Upper lobe of left lung (tissue), 6 donors: ENCODE measurements around the gene PTPRG. TPM values are rescaled to one million over a fixed set of nuclear protein-coding genes. Genes with fewer than 3 reads are reported as not detected.

Source experiments
- ATAC-seq, 2 donors: fragments of 200-7000 bp; cut with Tn5 transposase; one replicate each; pipeline ENCODE4 v1.9.1; 2022; ENCODE audit warnings: mild to moderate bottlenecking in 2 of 2, moderate library complexity in 2 of 2; ENCODE audit not compliant: low FRiP score in 2 of 2
- DNase-seq, 2 donors: peaks; one replicate each; pipeline ENCODE4 v3.0.0-alpha.2; 2019 to 2020
- H3K27ac ChIP-seq, 4 donors: fragments of 200-600 bp; sonication (generic); one replicate each; pipeline ENCODE4 v1.5.1; 2016 to 2019
- H3K27me3 ChIP-seq, 4 donors: fragments of 200-600 bp; sonication (generic); one replicate each; pipeline ENCODE4 v1.5.1; 2017 to 2019
- H3K36me3 ChIP-seq, 4 donors: fragments of 200-600 bp; sonication (generic); one replicate each; pipeline ENCODE4 v1.5.1; 2016 to 2019
- H3K4me1 ChIP-seq, 4 donors: fragments of 200-600 bp; sonication (generic); one replicate each; pipeline ENCODE4 v1.5.1; 2018 to 2019
- H3K4me3 ChIP-seq, 4 donors: fragments of 200-600 bp; sonication (generic); one replicate each; pipeline ENCODE4 v1.5.1; 2017 to 2019; ENCODE audit warnings: mild to moderate bottlenecking in 2 of 4, moderate library complexity in 1 of 4
- H3K9me3 ChIP-seq, 4 donors: fragments of 200-600 bp; sonication (generic); one replicate each; pipeline ENCODE4 v1.5.1; 2018 to 2019
- EP300 ChIP-seq, 4 donors: sonication (generic); formaldehyde crosslinking; IDR thresholded peaks; one replicate each; pipeline ENCODE4 v1.5.1; 2017; ENCODE audit warnings: antibody characterized with exemption in 4 of 4, control low read depth in 2 of 4
- POLR2A ChIP-seq, 4 donors: fragments of 450-650 bp; IDR thresholded peaks; one replicate each; pipeline ENCODE4 v1.5.1; 2016 to 2017; ENCODE audit warnings: antibody characterized with exemption in 4 of 4, mild to moderate bottlenecking in 2 of 4
- POLR2AphosphoS5 ChIP-seq, 2 donors: sonication (generic); formaldehyde crosslinking; IDR thresholded peaks; one replicate each; pipeline ENCODE4 v1.5.1; 2017; ENCODE audit warnings: antibody characterized with exemption in 2 of 2
- WGBS, 2 donors: methylation state at CpG; one replicate each; pipeline ENCODE4 v1.1.5; 2017 to 2018; 5-methylcytosine and 5-hydroxymethylcytosine counted together
- total RNA-seq, 6 donors: library from RNA; depleted of rRNA in 4 of 6; stranded (reverse); fragments of >200 nt in 4 of 6; gene quantifications; one replicate each; pipeline versions ENCODE4 v1.1.0 to v1.2.1, GENCODE V29; 2016 to 2021
- TF ChIP-seq, protein P1 (sequence below), 6 experiments: fragments of 450-650 bp in 4 of 6; fragments of 200-600 bp in 2 of 6; sonication (generic) in 2 of 6; IDR thresholded peaks; one replicate each; pipeline ENCODE4 v1.5.1; 2016 to 2019; ENCODE audit warnings: antibody characterized with exemption in 6 of 6
- donor health status: DM: no; HTN: no; CAD: no; lungs with moderate emphysema.
- donor health status: DM: no; HTN: yes; CAD: no; lungs with severe emphysema.

PTPRG gene
- total RNA-seq, 6 donors from 2014 or later = 58.7 to 101 (median 68.8) TPM

DNA sequence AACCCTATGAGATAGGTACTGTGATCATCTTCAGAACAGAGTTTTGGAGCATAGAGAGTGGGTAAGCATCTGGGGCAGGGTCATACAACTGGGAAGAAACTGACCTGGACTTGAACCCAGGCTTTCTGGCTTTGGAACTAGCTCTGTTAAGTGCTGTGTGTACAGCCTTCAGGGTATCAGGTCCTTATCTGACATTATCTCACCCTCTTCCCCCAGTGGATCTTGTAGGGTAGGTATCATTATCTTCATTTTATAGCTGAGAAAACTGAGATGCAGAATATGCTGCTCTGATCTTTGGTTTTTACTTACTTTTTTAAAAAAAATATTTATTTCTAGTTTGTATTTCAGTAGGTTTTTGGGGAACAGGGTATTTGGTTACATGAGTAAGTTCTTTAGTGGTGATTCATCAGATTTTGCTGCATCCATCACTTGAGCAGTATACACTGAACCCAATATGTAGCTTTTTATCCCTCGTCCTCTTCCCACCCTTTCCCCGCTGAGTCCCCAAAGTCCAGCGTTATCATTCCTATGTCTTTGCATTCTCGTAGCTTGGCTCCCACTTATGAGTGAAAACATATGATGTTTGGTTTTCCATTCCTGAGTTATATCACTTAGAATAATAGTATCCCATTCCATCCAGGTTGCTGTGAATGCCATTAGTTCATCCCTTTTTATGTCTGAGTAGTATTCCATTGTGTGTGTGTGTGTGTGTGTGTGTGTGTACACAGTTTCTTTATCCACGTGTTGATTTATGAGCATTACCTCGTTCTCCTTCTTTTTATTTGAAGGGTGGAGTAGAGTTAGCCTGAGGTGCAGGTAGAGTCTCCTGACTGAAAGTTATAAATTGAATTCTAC is 271.2 kb downstream of the PTPRG start:
- DNase-seq = no peak
- Histone ChIP-seq H3K36me3 (no peaks in the 10 kb centered on the region), H3K4me1 (peaks cover 8 to 20% (median 16%) of the 10 kb centered on the region in 4 donors), H3K4me3 (no peak overlapping the region), H3K27me3 (no peaks in the 10 kb centered on the region), H3K27ac (no peak overlapping the region), H3K9me3 (no peaks in the 10 kb centered on the region)
- no peak for ATAC-seq
- 86 to 92% methylated on average over 6 of the region's 6 CpGs for WGBS, 2 donors
- TF ChIP-seq EP300 (IDR thresholded peaks at IDR 0.05) = no peak
- TF ChIP-seq, protein P1, sequence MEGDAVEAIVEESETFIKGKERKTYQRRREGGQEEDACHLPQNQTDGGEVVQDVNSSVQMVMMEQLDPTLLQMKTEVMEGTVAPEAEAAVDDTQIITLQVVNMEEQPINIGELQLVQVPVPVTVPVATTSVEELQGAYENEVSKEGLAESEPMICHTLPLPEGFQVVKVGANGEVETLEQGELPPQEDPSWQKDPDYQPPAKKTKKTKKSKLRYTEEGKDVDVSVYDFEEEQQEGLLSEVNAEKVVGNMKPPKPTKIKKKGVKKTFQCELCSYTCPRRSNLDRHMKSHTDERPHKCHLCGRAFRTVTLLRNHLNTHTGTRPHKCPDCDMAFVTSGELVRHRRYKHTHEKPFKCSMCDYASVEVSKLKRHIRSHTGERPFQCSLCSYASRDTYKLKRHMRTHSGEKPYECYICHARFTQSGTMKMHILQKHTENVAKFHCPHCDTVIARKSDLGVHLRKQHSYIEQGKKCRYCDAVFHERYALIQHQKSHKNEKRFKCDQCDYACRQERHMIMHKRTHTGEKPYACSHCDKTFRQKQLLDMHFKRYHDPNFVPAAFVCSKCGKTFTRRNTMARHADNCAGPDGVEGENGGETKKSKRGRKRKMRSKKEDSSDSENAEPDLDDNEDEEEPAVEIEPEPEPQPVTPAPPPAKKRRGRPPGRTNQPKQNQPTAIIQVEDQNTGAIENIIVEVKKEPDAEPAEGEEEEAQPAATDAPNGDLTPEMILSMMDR (IDR thresholded peaks at IDR 0.05) = no peak
- no peak for TF ChIP-seq POLR2A (IDR thresholded peaks at IDR 0.05)
- TF ChIP-seq POLR2AphosphoS5 (IDR thresholded peaks at IDR 0.05) = no peak

DNA sequence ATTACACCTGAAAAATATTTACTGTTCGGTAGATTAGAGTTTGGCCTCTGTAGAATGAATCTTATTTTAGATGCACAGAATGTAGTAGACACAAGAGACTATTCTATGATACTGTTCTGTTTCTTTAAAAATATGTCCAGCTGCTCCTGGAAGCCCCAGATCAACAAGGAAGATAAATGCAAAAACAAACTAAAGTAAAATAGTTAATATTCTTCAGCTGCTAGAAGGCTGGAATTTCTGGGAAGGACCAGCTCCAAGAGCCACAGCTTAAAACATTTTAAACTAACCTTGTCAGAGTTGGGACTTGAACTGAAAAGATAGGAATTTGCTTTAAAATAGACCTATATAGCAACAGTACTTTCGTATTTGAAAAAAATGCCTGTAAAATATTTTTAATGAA is 277.9 kb downstream of the PTPRG start:
- no peaks in the 10 kb centered on the region for H3K27me3 ChIP-seq
- no peaks in the 10 kb centered on the region for H3K36me3 ChIP-seq
- H3K4me1 ChIP-seq = peaks cover 4 to 19% (median 9%) of the 10 kb centered on the region in 4 donors
- ATAC-seq (no peak), DNase-seq (no peak)
- TF ChIP-seq EP300 (IDR thresholded peaks at IDR 0.05) (no peak), POLR2AphosphoS5 (IDR thresholded peaks at IDR 0.05) (no peak), POLR2A (IDR thresholded peaks at IDR 0.05) (no peak)
- TF ChIP-seq, protein P1 (IDR thresholded peaks at IDR 0.05) = no peak
- H3K4me3 ChIP-seq = no peak overlapping the region
- H3K9me3 ChIP-seq = no peaks in the 10 kb centered on the region
- WGBS, 2 donors = 67 to 69% methylated on average over 2 of the region's 2 CpGs
- no peak overlapping the region for H3K27ac ChIP-seq

DNA sequence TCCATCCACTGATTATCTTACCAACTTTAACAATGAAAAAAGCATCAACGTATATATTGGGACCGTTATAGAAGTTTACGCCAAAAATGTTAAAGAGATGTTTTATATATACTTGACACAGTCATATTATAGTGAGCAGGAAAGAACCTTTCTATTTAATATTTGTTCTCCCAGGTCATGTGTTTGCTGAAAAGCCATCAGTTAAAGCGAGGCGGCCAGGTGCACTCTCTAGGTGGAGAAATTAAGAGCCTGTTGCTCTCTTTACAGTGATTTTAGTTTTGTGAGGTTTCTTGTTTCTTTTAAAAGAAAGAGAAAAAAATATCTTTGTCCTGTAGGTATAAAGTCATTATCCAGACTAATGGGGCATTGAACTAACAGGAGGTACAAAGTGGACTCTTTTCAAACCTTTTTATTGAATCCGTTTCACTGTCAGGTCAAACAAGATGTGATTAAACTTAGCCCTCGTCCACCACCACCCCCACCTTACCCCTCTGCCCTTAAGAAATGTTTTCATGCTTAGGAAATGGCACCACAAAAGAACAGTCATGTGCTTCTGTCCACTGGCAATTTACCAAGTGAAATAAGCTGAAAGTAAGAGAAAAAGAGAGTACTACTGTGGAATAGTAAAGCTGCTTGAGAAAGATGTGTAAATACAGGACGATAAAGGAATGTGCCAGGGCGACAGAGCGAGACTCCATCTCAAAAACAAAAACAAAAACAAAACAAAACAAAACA is 279.9 kb downstream of the PTPRG start:
- 59 to 61% methylated on average over 10 of the region's 10 CpGs for WGBS, 2 donors
- peaks cover 8 to 26% (median 16%) of the 10 kb centered on the region in 4 donors for H3K4me1 ChIP-seq
- ATAC-seq = no peak
- H3K27ac ChIP-seq = peak overlapping the region; percentile 10 to 48 (median 30)
- no peaks in the 10 kb centered on the region for H3K9me3 ChIP-seq
- no peaks in the 10 kb centered on the region for H3K36me3 ChIP-seq
- no peak overlapping the region for H3K4me3 ChIP-seq
- no peak for TF ChIP-seq POLR2AphosphoS5 (IDR thresholded peaks at IDR 0.05)
- TF ChIP-seq POLR2A (IDR thresholded peaks at IDR 0.05) = no peak
- TF ChIP-seq EP300 (IDR thresholded peaks at IDR 0.05) = no peak
- TF ChIP-seq, protein P1 (IDR thresholded peaks at IDR 0.05) = no peak
- no peak for DNase-seq
- H3K27me3 ChIP-seq = no peaks in the 10 kb centered on the region

DNA sequence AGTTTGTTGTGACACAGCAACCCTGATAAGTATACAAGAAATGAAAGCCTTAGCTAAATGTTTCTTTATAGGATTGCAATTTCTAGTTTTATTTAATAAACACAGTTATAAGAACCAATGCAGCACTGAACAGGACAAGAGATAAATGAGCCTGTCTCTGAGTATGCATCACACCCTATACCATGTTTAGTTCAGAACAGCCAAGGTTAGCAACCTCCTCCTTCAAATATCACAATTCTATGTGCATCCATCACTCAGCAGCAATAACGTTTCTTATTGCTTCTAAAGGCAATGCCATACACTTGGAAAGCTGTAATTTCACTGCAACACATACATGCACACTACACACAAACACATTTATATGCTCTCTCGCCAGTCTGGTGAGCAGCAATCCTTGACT is 280.6 kb downstream of the PTPRG start:
- Histone ChIP-seq H3K4me3 (no peak overlapping the region), H3K36me3 (no peaks in the 10 kb centered on the region), H3K27me3 (no peaks in the 10 kb centered on the region), H3K4me1 (peaks cover 12 to 32% (median 23%) of the 10 kb centered on the region in 4 donors), H3K27ac (peak overlapping the region in 2 of 4 donors; percentile 10 to 48), H3K9me3 (no peaks in the 10 kb centered on the region)
- ATAC-seq (no peak), DNase-seq (no peak)
- 70 to 71% methylated on average over 2 of the region's 2 CpGs for WGBS, 2 donors
- no peak for TF ChIP-seq EP300 (IDR thresholded peaks at IDR 0.05)
- TF ChIP-seq POLR2A (IDR thresholded peaks at IDR 0.05) = no peak
- TF ChIP-seq, protein P1 (IDR thresholded peaks at IDR 0.05) = no peak
- TF ChIP-seq POLR2AphosphoS5 (IDR thresholded peaks at IDR 0.05) = no peak
